IMR-90 (cell line): Measurements from ENCODE around the gene MEPE.

Experiments
- BHLHE40 ChIP-seq: fragments of 150-350 bp; IDR thresholded peaks from 2 replicates; pipeline ENCODE4 v1.6.1; 2016; ENCODE audit warnings: mild to moderate bottlenecking, low read depth, low read length
- CEBPB ChIP-seq: IDR thresholded peaks from 2 replicates; pipeline ENCODE4 v1.6.1; 2012; ENCODE audit warnings: low read depth, low read length, improper control_type of control experiment
- CHD1 ChIP-seq: IDR thresholded peaks from 2 replicates; pipeline ENCODE4 v1.6.1; 2012; ENCODE audit warnings: low read depth, low read length, improper control_type of control experiment
- FOS ChIP-seq: fragments of 150-350 bp; IDR thresholded peaks from 2 replicates; pipeline ENCODE4 v1.6.1; 2016; ENCODE audit warnings: low read depth, low read length
- MXI1 ChIP-seq: IDR thresholded peaks from 2 replicates; pipeline ENCODE4 v1.6.1; 2012; ENCODE audit warnings: low read depth, mild to moderate bottlenecking, low read length, moderate library complexity, borderline replicate concordance
- NFE2L2 ChIP-seq: fragments of 150-350 bp; IDR thresholded peaks from 2 replicates; pipeline ENCODE4 v1.6.1; 2016; ENCODE audit warnings: low read depth, mild to moderate bottlenecking, low read length
- POLR2A ChIP-seq: IDR thresholded peaks from 2 replicates; pipeline ENCODE4 v1.6.1; 2012; ENCODE audit warnings: mild to moderate bottlenecking, low read depth, low read length
- RAD21 ChIP-seq: IDR thresholded peaks from 2 replicates; pipeline ENCODE4 v1.6.1; 2012; ENCODE audit warnings: low read length, improper control_type of control experiment
- RCOR1 ChIP-seq: IDR thresholded peaks from 2 replicates; pipeline ENCODE4 v1.6.1; 2012; ENCODE audit warnings: mild to moderate bottlenecking, low read length, improper control_type of control experiment; ENCODE audit not compliant: insufficient replicate concordance
- RFX5 ChIP-seq: IDR thresholded peaks from 2 replicates; pipeline ENCODE4 v1.8.0; 2012; ENCODE audit warnings: low read depth, mild to moderate bottlenecking, low read length, moderate library complexity
- SMC3 ChIP-seq: fragments of 150-350 bp; IDR thresholded peaks from 2 replicates; pipeline ENCODE4 v1.6.1; 2016; ENCODE audit warnings: low read depth, mild to moderate bottlenecking, antibody characterized with exemption, low read length, moderate library complexity
- TF ChIP-seq, protein P1 (sequence below): conservative IDR thresholded peaks from 2 replicates; pipeline ENCODE4 v1.5.1; 2012; ENCODE audit warnings: mild to moderate bottlenecking, low read depth, low read length, improper control_type of control experiment
- TF ChIP-seq, protein P2 (sequence below): fragments of 150-350 bp; IDR thresholded peaks from 2 replicates; pipeline ENCODE4 v1.6.1; 2016; ENCODE audit warnings: low read depth, mild to moderate bottlenecking, low read length, moderate library complexity, borderline replicate concordance
- TF ChIP-seq, protein P3 (sequence below): fragments of 150-350 bp; IDR thresholded peaks from 2 replicates; pipeline ENCODE4 v1.6.1; 2017; ENCODE audit warnings: mild to moderate bottlenecking, antibody characterized with exemption, low read length, low read depth

DNA sequence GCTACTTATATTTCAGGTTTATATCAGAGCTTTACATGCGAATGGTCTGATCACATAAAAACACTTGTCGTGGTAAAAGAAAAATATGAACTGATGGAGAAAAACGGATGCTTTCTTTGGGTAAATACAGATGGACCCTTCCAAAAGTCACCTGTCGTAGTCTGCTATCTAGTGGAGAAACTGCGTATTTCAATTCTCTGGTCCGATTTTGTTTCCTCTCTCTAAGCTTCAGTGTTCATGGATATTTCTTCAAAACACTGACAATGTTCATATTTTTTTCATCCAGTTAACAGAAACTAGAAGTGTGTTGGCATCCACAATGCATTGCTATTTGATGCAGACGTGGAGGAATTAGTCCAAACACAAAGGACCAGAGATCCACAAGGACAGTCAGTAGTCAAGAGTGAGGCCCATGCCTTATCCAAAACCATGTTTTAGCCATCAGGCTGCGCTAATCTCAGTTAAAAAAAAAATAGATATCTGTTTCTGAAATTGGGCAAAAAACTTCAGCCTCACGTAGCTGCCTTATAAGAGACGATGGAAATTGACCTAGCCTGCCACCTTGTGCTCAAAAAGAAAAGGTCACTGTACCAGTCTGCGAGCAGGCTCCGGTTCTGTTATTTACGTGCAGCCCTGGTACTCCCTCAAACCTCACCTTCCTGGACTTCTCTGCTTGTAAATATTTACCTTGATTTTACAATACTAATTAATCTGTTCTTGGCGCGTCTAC is 16.0 kb downstream of the MEPE start:
- TF ChIP-seq, protein P1, sequence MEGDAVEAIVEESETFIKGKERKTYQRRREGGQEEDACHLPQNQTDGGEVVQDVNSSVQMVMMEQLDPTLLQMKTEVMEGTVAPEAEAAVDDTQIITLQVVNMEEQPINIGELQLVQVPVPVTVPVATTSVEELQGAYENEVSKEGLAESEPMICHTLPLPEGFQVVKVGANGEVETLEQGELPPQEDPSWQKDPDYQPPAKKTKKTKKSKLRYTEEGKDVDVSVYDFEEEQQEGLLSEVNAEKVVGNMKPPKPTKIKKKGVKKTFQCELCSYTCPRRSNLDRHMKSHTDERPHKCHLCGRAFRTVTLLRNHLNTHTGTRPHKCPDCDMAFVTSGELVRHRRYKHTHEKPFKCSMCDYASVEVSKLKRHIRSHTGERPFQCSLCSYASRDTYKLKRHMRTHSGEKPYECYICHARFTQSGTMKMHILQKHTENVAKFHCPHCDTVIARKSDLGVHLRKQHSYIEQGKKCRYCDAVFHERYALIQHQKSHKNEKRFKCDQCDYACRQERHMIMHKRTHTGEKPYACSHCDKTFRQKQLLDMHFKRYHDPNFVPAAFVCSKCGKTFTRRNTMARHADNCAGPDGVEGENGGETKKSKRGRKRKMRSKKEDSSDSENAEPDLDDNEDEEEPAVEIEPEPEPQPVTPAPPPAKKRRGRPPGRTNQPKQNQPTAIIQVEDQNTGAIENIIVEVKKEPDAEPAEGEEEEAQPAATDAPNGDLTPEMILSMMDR = peak; percentile 57
- TF ChIP-seq POLR2A = no peak
- TF ChIP-seq RCOR1 = no peak
- TF ChIP-seq, protein P2, sequence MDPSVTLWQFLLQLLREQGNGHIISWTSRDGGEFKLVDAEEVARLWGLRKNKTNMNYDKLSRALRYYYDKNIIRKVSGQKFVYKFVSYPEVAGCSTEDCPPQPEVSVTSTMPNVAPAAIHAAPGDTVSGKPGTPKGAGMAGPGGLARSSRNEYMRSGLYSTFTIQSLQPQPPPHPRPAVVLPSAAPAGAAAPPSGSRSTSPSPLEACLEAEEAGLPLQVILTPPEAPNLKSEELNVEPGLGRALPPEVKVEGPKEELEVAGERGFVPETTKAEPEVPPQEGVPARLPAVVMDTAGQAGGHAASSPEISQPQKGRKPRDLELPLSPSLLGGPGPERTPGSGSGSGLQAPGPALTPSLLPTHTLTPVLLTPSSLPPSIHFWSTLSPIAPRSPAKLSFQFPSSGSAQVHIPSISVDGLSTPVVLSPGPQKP = no peak
- no peak for TF ChIP-seq CHD1
- TF ChIP-seq CEBPB = no peak
- TF ChIP-seq RAD21 = peak; percentile 61
- TF ChIP-seq MXI1 = no peak
- TF ChIP-seq FOS = no peak
- TF ChIP-seq NFE2L2 = no peak
- TF ChIP-seq SMC3 = peak; percentile 53
- TF ChIP-seq RFX5 = no peak
- TF ChIP-seq, protein P3, sequence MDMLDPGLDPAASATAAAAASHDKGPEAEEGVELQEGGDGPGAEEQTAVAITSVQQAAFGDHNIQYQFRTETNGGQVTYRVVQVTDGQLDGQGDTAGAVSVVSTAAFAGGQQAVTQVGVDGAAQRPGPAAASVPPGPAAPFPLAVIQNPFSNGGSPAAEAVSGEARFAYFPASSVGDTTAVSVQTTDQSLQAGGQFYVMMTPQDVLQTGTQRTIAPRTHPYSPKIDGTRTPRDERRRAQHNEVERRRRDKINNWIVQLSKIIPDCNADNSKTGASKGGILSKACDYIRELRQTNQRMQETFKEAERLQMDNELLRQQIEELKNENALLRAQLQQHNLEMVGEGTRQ = no peak
- TF ChIP-seq BHLHE40 = no peak
